GM15510 (cell line): Measurements from ENCODE around the gene TMEM220.

Experiments used
- POLR2A ChIP-seq: IDR thresholded peaks from 3 replicates; pipeline ENCODE4 v1.6.1; 2011; ENCODE audit warnings: borderline replicate concordance; ENCODE audit not compliant: insufficient read length; ENCODE audit errors: extremely low read depth

TMEM220 gene

DNA sequence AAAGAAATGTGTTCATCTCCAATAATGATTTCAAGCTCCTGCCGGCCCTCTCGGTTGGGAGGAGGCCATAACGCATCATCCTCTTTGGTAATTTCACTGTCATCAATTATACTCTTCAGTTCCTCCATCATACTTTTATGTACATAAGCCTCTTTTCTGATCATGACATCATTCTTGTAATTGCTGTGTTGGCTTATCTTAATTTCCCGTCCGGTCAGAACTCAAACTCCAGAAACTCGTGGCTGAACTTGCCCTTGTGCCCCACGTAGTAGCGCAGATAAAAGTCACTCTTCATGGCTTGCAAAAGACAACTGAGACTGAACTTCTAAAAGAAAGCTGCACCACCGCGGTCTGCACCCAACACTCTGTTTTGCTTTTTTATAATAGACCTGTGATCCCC is 13.6 kb downstream of the TMEM220 start:
- no peak for TF ChIP-seq POLR2A

DNA sequence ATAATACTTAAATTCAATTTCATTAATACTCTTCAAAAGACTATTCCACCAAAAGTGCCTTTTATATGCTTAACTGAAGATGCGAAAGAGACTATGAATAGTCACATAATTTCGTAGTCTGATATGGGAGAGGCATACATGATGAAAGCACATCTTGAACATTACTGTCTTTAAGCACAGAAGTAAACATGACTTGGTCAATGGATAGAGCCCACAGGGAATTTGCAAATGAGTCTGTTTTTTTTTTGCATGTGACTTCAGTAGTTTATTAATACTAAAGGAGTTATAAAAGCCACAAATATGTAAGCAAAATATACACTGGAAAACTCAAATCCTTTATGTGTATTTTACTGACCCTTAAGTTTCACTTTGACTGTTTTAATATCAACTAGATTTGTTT is 16.5 kb downstream of the TMEM220 start:
- TF ChIP-seq POLR2A: no peak

DNA sequence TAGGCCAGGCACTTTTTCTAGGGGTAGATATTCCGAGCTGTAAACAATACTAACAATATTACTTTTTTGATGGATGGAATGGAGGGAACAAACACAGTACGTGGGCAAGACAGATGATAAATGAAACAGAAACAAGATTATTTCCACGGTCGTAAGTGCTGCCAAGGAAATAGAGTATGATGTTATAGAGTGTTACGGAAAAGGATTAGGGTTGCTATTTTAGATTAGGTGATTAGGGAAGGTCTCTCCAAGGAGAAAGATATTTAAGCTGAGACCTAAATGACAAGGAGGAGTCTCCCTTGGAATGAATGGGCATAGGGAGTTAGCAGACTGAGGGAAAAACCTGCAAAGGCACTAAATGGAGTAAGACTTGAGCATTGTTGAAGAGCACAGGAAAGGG is 24.1 kb downstream of the TMEM220 start:
- no peak for TF ChIP-seq POLR2A

DNA sequence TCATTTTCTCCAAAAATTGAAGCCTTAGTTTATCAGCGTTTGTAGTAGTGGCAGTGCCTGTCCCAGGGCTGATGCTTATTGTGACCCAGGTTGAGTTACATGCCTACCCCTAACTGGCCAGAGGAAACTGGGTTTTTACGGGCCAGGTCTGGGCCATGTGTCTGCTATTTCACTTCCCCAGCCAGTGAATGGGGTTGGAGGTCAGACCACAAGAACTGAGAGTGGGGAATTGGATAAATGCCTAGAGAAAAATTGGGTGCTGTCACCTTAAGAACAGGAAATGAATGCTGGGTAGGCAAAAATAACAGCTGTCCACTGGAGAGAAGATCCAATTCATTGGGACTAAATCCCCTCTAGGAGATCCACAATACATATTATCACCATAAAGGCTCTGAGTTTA is 27.2 kb downstream of the TMEM220 start:
- TF ChIP-seq POLR2A: no peak

DNA sequence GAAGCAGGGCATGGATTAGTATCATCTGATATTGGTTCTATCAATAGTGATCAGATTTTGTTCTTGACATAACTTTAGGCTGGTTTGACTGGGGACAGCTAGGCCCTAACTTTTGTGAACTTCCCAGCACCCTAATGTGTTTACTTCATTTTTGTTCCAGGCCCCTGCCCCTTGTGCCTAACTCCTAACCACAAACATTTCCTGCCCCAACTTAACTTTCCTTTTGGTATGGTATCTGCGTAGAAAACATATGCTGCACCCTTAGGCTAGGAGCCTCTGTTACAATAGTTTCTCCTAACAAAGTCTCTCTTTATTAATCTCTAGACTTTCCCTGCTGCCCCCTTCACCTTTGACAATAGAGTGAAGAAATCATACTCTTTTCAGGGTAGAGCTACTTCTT is 30.0 kb downstream of the TMEM220 start:
- TF ChIP-seq POLR2A: no peak

DNA sequence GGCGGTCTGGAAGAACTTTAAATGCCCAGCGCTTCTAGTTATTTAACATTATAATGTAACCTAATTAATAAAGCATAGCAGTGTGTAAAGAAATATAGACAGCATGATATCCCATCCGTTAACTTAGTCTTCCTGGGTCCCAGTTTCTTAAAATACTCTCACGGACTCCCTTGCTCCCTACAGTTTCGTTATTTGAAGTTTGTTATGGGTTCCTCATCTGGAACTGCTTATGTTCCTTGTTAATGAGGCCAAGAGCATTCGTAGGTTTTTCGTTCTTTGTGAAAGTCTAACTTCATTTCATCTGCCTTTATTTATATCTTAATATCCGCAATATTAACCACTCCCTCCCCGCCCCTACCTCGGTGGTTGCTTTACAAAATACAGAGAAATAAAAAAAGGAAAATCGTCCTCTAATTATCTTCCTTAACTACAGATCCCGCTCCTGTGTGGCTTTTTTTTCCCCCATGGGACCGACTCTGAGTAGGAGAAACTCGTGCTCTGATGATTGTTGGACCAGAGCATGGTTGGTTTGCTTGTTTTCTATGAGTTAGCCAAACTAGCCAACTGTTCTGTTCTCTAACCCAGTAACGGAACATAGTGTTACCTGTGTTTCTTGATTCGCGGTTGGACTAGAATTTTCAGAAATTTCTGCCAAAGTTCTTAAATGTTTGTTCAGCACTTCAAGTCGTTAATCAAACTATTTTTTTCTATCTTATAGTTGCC is 31.6 kb downstream of the TMEM220 start:
- no peak for TF ChIP-seq POLR2A

DNA sequence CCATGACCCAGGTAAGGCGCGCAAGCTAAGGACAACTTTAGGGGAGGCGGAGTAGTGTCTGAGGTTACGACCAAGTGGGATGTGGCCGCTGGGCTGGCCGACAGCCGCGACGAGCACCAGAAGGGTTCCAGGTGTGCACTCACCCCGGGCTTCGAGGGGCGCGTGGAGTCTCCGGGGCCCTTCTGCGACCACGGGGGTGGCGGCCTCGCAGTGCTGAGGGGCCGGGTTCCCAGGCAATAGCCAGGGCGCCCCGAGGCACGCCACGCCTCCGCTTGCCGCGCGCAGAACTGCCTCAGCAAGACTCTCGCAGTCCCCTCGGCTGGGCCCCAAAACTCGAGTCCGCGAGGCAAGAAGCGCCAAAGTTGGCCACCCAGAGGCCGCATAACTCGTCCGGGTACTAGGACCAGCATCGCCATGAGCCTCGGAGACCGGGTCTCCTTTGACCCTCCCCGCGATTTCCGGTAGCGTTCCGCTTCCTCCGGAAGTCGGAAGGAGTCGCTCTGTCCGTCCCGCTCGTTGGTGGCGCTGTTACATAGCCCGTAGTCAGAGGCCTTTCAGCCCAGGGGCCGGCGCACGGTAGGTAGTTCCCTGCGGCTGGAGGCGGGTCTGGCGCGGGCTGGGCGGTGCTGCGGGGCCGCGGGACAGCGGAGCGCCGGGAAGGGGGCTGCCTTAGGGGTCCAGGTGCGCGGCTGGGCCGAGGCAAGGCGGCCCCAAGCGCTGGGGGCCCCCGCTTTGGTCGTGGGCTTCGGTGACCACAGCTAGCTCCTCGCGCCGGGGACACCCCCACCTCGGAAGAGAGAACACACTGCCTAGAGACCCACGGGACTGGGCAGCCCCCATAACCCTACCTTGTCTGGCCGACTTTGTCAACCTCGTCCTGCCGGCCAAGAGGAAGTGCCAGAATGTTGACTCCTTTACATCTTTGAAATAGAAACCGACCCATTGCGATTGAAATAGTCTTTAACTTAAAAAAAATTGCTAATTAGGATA is 32.4 kb downstream of the TMEM220 start, which contains the start of the genes ADPRM and SCO1:
Gene ADPRM, plus strand, starts transcription at position 503 of the 990 bp plus-strand sequence. CDS start 7,333 bp downstream, outside the sequence.
Gene SCO1, minus strand, starts transcription at position 442 of the 990 bp plus-strand sequence. Its CDS starts 26 bp downstream, at position 416.
- peak; percentile 96 for TF ChIP-seq POLR2A

DNA sequence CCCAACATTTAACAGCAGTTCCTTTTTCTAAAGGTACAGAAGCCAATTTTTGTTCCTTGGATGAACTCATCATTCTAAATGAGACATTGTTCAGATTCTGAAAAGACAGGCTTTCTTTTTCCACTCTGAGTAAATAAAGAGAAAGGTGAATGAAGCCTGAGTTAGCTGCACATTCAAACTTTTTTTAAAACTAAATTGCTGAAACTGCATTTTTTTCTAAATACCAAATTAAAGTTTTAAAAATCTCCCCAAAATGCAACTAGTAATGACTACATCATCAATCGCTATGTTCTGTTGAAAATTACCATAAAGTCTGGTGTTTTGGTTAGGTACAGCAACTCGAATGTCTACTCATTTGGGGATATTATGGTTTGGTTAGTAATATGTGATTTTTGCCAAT is 42.3 kb downstream of the TMEM220 start:
- TF ChIP-seq POLR2A: no peak

DNA sequence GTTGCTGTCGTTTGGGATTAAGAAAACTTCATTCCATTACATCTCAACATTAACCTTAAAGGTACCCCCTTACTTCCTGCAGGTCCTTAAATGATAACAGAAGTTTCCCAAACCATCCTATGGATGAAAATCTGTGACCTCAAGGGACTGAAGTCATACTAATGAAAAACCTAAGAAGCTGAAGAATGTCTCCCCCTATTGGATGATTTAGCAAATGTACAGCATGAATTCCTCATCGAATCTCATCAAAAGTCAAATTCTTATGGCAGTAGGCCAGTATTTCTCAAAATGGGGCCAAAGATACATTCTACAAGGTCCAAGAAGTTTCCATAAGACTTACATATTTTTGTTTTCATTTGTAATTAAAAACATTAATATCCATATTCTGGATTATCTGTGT is 46.0 kb downstream of the TMEM220 start:
- TF ChIP-seq POLR2A: no peak

DNA sequence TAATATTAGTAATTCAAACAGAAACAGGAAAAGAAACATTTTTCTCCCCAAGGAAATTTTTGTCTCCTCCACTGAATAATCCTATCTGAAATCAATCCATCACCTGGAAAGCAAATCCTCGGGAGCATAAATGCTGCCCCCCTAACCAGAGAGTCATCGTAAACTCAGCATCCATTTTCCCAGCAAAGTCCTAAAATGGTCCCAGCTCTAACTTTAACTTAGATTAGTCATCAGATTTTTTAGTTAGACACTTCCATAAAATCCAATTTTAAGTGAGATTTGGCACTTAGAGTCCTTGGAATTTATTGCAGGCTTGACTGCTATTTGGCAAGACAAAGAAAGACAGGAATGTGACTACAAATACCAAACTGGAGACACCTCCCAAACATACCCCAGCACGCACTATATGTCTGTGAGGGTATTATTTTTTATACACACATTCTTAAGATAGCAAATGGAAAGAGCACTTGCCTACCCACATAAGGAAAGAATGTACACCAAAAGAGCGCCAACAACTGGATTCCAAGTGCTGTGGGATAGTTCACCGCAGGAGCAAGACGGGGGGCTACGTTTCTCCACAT is 47.9 kb downstream of the TMEM220 start:
- TF ChIP-seq POLR2A: no peak

DNA sequence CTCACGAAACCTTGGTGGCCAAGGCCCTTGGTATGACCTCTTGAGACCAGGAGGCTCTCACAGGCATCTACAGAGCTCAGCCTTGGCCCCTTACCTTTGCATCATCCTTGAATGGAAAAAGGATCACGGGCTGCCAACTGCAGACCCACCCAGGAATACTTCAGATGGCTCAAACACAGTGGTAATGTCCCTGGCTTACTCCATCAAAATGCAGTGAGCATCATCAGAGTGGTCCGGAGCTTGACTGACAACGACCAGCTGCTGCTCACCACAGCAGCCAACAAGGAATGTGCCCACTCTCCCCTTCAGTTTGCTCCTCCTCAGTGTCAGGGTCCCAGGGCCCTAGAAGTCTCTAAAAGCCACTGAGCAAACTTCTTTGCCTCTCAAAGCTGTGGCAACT is 55.1 kb downstream of the TMEM220 start:
- TF ChIP-seq POLR2A: no peak

DNA sequence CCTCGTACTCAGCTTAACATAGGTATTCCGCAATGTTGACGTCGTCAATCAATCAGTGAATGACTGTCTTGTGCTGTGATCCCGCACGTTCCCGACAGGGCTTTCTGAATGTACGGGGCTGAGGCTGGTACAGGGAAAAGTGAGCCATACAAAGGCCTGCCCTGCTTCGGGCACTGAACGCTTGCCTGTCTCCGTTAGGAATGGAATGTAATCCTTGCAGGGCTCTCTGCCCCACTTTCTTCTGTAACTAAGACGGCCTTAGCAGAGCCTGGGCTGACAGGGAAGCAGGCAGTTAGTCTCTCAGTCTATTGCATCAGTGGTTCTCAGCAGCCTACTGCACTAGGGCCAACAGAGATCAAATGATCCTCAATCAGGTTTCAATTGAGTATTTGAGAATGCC is 56.5 kb downstream of the TMEM220 start:
- no peak for TF ChIP-seq POLR2A

DNA sequence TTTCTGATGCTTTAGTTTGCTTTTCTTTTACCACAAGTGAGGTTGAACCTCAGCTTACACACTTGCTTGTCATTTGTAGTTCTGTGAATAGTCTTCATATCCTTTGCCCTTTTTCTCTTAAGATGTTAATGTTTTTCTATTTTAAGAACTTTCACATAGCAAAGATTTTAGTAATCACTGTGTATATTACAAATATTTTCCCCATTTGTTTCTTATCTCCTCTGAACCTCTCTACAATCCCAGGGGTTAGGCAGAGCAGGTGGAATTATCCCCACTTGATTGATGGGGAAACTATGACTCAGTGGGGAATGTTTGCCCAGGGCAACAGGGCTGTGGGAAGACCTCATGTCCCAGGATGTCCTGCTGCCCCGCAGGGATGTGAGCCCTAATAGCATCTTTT is 61.0 kb downstream of the TMEM220 start:
- no peak for TF ChIP-seq POLR2A

DNA sequence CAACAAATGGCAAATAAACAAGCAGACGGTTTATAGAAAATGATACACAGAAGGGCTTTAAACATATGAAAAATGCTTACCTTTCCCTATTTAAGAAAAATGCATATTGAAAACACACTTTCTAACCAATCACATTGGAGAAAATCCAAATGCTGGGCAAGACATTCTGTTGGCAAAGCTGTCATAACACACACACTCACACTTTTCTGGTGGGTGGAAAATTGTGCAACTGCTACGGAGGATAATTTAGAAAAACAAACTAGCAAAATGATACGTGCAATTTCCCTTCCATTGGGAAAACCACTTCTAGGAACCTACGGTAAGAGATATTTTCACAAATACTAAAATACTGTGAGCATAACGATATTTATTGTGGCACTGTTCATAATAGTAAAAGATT is 62.9 kb downstream of the TMEM220 start:
- TF ChIP-seq POLR2A: no peak

DNA sequence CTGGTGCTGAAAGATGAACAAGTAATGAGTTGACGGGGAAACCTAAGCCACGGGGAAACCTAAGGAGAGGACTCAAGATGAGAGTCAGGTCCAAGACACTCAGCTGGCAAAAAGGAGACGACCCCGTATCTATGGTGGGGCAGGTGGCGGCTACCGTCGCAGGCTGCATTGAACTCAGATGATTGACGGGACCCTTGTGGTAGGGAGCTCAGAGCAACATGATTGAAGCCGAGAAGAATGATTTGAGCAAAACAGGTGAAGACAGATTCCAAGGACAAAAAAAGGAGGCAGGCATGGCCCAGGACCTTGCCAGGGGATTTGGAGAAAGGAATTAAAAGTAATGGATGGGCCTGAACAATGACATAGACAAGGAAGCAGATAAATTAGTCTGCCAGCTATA is 65.3 kb downstream of the TMEM220 start:
- TF ChIP-seq POLR2A: no peak
